Glutamatergic neuron (in vitro differentiated cells): ENCODE measurements around the gene EPN3. TPM values are rescaled to one million over a fixed set of nuclear protein-coding genes. Genes with fewer than 3 reads are reported as not detected.

ENCODE experiments used
- DNase-seq: peaks from one replicate; pipeline ENCODE4 v3.0.0; 2022
- H3K27ac Mint-ChIP-seq: one replicate; pipeline ENCODE4 v1.8.0; 2020; ENCODE audit warnings: mild to moderate bottlenecking, mixed read lengths, inconsistent platforms; ENCODE audit not compliant: unreplicated experiment
- H3K27me3 Mint-ChIP-seq: one replicate; pipeline ENCODE4 v1.8.0; 2020; ENCODE audit warnings: mild to moderate bottlenecking, moderate library complexity, mixed read lengths, inconsistent platforms; ENCODE audit not compliant: unreplicated experiment
- H3K36me3 Mint-ChIP-seq: one replicate; pipeline ENCODE4 v1.8.0; 2020; ENCODE audit warnings: mild to moderate bottlenecking, mixed read lengths, inconsistent platforms; ENCODE audit not compliant: unreplicated experiment
- H3K4me1 Mint-ChIP-seq: one replicate; pipeline ENCODE4 v1.8.0; 2020; ENCODE audit warnings: mild to moderate bottlenecking, low read depth, mixed read lengths, inconsistent platforms; ENCODE audit not compliant: unreplicated experiment
- H3K4me3 Mint-ChIP-seq: one replicate; pipeline ENCODE4 v1.8.0; 2020; ENCODE audit warnings: mild to moderate bottlenecking, mixed read lengths, inconsistent platforms; ENCODE audit not compliant: unreplicated experiment
- H3K9me3 Mint-ChIP-seq: one replicate; pipeline ENCODE4 v1.8.0; 2020; ENCODE audit warnings: mild to moderate bottlenecking, moderate library complexity, mixed read lengths, inconsistent platforms; ENCODE audit not compliant: unreplicated experiment
- CTCF ChIP-seq: fragments of 200-600 bp; sonication (generic); IDR thresholded peaks from one replicate; pipeline ENCODE4 v1.5.0; 2021; ENCODE audit not compliant: partially characterized antibody, unreplicated experiment
- total RNA-seq: library from RNA; stranded (reverse); fragmentation: NEBNext Ultra II Directional; extraction: Animal tissue kit (Norgen Biotek cat#: 25700); gene quantifications from one replicate; pipeline ENCODE4 v1.2.1, GENCODE V29; 2021; ENCODE audit not compliant: unreplicated experiment

The EPN3 gene
- total RNA-seq, 1 donor from 2014 or later, result 0.12 TPM

GRCh38 chr17:50557630-50558029 lies 25.1 kb downstream of the EPN3 start:
- Mint-ChIP-seq H3K9me3 (peaks cover 9% of the 10 kb centered on the region), H3K4me1 (peaks cover 40% of the 10 kb centered on the region), H3K36me3 (no peaks in the 10 kb centered on the region), H3K4me3 (peak overlapping the region; percentile 77), H3K27me3 (peaks cover 10% of the 10 kb centered on the region), H3K27ac (peak overlapping the region; percentile 64)
- no peak for DNase-seq
- TF ChIP-seq CTCF, result no peak

- no peak for DNase-seq
- Mint-ChIP-seq H3K27ac (peak overlapping the region; percentile 64), H3K4me3 (peak overlapping the region; percentile 77), H3K4me1 (peaks cover 40% of the 10 kb centered on the region), H3K36me3 (no peaks in the 10 kb centered on the region), H3K27me3 (peaks cover 10% of the 10 kb centered on the region), H3K9me3 (peaks cover 9% of the 10 kb centered on the region)
- no peak for TF ChIP-seq CTCF
These were observed 25.6 kb downstream of the EPN3 start for GRCh38 chr17:50558091-50558490.

- peaks cover 12% of the 10 kb centered on the region for H3K27me3 Mint-ChIP-seq
- no peaks in the 10 kb centered on the region for H3K36me3 Mint-ChIP-seq
- peaks cover 9% of the 10 kb centered on the region for H3K9me3 Mint-ChIP-seq
- peak overlapping the region; percentile 77 for H3K4me3 Mint-ChIP-seq
- H3K4me1 Mint-ChIP-seq, result peaks cover 42% of the 10 kb centered on the region
- H3K27ac Mint-ChIP-seq, result peak overlapping the region; percentile 64
- no peak for DNase-seq
- TF ChIP-seq CTCF, result no peak
These were observed 26.0 kb downstream of the EPN3 start for GRCh38 chr17:50558581-50558940.

- DNase-seq, result peak; percentile 75
- Mint-ChIP-seq H3K4me3 (peak overlapping the region; percentile 77), H3K27ac (no peak overlapping the region), H3K36me3 (no peaks in the 10 kb centered on the region), H3K9me3 (peaks cover 11% of the 10 kb centered on the region), H3K4me1 (peaks cover 41% of the 10 kb centered on the region), H3K27me3 (peaks cover 12% of the 10 kb centered on the region)
- peak; percentile 30 for TF ChIP-seq CTCF
These were observed 26.5 kb downstream of the EPN3 start for GRCh38 chr17:50558941-50559614.

- TF ChIP-seq CTCF, result no peak
- H3K27ac Mint-ChIP-seq, result no peak overlapping the region
- DNase-seq, result peak; percentile 51
- peaks cover 12% of the 10 kb centered on the region for H3K27me3 Mint-ChIP-seq
- H3K36me3 Mint-ChIP-seq, result no peaks in the 10 kb centered on the region
- peaks cover 7% of the 10 kb centered on the region for H3K9me3 Mint-ChIP-seq
- peak overlapping the region; percentile 63 for H3K4me3 Mint-ChIP-seq
- H3K4me1 Mint-ChIP-seq, result peaks cover 36% of the 10 kb centered on the region
These were observed 27.2 kb downstream of the EPN3 start for GRCh38 chr17:50559674-50560184.
